TTC549 (cell line): ENCODE measurements around the gene HOMER2.

Source experiments
- FAIRE-seq: peaks from 2 replicates; lab custom pipeline; 2012; peaks lifted over from hg19 to GRCh38; lab: Jason Lieb, UNC

HOMER2 gene

DNA sequence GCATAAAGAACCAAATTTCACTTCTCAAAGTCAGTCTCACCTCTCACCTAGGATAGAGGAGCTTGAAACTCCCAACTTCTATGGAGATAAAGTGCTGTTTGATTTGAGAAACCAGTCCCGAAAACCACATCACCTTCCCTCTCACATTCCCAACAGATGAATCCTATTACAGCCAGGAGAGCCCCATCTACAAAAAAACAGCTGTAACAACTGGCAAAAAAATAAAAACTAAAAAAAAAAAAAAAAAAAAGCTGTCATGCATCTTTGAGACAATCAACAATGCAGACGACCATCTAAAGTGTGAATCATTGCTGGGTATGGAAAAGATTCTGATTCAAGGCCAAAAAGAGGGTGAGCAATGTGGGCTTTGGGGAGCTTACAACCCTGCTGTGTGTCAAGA is 23.8 kb downstream of the HOMER2 start:
- FAIRE-seq, result no peak

DNA sequence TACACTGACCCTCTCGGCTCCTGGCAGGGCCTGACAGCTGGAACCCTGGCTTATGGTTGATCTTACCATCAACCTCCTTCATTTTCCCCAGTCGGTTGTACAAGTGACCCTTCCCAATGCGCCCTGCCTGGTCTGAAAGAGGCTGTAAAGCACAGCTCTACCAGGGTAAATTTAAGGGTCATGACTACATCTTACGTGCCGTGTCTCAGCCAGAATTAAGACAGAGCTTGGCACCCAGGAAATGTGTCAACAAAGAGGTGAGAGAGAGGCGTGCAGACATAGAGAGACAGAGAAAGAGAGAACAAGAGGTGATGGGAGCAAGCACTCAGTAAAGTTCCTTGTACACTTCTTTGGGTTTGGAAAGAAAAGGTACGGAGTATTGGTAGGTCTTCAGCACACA is 28.8 kb downstream of the HOMER2 start:
- no peak for FAIRE-seq

DNA sequence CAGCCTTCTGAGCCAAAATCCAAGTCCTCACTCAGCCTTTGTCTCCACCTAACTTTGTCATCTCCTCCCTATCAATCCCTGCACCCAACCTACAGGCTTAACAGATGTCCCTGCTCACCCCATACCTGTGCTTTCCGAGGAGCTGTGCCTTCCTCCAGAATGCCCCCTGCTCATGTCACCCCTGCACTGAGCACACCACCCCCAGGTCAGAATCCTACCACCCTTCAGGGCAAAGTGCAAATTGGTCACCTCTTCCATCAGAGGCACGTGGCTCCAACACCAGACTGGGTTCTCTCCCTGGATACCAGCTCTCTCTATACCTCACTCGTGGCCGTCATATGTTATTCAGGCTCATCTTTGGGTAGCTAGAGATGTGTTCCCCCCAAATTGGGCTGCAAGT is 29.8 kb downstream of the HOMER2 start:
- no peak for FAIRE-seq

DNA sequence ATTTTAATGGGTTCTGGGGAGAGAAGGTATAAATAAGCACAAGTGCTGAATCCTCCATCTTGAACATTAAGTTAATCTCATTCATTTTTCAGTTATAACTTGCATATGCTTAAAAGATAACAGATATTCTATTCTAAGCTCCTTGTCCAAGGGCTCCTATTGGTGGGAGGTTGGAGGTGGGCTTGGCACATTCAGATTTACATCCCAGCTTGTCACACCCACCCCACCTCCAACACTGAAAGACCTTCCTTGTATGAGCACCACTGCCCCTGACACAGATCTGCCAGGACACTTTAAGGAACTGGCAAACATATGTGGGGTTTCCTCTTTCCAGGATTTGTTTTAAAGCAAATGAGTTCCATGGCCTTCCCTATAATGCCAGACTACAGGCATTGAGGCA is 30.6 kb downstream of the HOMER2 start:
- no peak for FAIRE-seq

DNA sequence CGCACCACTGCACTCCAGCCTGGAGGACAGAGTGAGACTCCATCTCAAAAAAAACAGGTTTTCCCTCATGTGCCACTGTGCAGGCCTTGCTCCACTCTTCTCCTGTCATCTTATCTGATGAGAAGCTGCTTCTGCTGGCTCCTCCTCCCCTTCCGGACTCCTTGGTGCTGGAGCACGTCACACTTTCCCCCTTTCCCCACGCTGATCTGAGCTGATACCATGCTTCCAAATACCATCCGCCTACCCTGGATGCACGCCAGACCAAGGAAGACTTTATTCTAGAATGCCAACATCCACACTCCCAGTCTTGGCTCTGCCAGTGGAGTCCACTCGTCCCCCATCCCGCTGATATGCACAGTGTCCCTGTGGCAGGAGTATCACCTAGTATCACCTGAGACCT is 31.3 kb downstream of the HOMER2 start:
- FAIRE-seq, result no peak

DNA sequence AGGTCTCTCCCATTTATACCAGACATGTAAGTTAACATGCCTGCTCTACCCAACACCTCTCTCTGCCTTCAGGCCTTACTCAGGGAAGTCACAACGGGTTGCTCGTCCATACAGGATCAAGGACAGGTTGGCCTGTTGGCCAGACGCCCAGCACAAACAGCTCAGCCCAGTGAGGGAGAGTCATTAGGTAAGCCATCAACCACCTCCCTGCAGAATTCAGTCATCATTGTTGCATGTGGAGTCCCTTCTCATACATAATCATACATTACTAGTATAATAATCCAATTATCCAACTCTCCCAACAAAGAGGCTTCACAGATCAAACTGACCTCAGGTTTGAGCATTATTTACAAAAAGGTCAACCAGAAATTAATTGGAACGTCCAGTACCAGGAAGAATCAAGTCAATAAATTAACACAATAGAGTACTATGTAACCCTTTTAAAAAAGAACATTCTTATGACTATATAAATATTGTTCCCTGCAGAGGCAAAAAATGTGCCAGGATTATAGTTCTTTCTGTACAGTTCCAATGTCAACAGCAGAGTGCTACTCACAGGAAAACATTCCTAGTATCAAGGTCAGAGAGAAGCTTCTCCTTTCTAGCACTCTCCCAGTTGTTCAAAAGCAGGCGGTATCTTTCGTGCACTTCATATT is 33.2 kb downstream of the HOMER2 start:
- no peak for FAIRE-seq

DNA sequence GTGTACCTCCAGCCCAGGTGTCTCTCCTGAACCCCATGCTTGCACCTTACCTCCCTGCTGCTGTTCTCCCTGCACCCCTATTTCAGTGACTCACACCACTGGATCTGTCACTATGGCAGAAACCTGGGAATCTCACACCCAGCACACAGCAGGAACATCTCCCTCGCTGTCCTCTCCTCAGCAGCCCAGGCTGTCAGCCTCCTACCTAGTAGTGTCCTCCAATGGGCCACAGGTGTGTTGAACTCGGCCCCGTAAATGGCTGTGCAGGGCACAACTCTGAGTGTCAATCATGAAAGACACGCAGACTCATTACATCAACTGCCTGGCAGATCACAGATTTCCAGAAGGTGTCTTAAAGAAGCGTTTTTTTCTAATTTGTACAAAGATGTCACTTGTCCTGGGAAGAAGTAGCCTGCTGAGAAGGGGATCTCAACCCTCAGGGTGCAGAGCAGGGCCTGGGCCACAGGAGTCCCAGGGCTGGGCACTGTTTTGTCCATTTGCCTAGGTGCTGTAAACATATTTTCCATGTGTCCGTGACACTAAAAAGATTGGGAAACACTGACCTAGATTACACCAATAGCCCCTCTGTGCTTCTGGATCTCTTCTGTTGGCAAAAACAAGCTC is 33.8 kb downstream of the HOMER2 start:
- FAIRE-seq, result no peak

DNA sequence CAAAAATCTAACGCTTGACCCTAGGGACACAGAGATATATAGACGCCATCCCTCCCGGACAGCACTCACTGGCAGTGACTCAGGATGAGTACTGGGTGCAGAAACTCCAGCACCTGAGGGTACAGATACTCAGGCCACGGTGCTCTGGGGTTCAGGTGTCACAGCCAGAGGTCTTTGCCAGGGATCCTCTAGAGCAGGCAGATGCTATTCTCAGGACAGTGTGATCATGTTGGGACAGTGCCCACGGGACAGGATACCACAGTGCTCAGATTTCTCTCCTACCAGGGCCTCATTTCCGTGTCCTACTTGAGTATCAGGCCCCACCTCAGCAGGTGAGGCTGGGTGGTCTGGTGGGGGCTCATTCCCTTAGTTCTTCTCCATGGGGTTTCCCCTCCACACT is 34.4 kb downstream of the HOMER2 start:
- no peak for FAIRE-seq

DNA sequence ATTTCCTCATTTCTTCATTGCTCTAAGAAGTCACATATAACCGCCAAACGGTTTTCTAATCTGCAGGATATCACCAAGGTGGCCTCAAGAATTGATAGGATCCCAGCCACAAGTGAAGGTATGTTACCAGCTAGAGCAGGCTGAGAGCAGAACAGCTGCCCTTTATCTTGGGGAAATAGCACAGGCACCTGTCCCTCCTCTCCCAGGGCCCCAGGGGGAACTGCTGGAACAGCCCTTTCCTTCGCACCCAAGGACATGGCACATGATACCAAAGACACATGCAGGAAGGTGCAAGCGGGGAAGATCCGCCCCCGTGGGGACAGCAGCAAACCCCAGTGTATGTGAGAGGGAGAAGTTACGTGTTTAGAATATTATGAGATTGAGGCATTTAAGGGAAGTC is 35.3 kb downstream of the HOMER2 start:
- FAIRE-seq, result no peak

DNA sequence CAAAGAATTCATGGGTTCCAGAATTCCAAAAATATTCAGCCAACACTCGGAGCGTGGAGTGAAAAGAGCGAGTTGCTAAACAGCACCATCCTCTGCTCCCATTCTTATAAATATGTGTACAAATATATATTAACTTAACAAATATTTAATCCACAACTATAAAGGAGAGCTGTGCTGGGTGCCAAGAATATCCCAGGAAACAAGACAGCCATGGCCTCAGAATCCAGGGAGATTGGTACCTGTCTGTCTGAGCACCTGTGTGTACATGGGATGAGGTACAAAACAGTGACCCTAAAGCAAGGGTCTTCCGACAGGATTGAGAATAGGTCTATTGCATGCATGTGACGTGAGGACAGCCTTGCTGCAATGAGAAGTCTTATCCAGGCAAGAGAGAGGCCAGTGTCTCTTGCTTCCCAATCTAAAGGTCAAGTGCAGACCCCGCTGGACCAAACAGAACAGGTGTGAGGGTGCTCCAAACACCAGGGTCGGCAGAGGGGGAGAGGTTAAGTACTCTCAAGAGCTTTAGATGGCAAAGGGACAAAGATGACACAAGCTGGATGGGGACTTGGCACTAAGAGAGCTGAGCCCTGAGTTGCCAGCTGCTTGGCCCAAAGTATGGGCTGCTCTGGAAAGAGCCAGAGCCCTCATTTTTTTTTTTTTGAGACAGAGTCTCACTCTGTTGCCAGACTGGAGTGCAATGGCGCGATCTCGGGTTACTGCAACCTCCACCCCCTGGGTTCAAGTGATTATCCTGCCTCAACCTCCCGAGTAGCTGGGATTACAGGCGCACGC is 36.2 kb downstream of the HOMER2 start:
- FAIRE-seq, result no peak

DNA sequence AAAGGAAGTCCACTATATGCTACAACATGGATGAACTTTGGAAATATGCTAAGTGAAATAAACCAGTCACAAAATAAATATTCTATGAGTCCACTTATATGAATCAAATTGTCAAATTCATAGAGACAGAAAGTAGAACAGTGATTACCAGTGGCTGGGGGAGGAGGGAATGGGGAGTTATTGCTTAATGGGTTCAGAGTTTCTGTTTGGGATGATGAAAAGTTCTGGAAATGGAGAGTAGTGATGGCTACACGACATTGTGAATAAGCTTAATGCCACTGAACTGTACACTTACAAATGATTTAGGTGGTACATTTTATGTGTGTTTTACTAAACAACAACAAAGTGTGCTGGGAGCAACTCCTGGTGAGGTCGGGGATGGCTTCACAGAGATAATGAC is 38.1 kb downstream of the HOMER2 start:
- no peak for FAIRE-seq

DNA sequence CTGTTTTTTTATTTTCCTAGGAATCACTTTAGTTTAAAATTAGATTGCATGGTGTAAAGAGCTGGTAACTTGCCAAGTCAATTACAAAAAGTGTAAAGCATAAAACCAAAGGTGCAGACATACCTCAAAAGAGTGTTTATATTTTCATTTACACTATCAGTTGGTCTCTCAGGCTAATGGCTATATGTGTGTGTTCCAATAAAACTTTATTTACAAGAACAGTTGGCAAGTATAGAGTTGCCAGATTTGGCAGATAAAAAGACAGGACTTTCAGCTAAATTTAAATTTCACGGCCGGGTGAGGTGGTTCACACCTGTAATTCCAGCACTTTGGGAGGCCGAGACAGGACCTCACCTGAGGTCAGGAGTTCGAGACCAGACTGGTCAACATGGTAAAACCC is 41.1 kb downstream of the HOMER2 start:
- FAIRE-seq, result no peak

DNA sequence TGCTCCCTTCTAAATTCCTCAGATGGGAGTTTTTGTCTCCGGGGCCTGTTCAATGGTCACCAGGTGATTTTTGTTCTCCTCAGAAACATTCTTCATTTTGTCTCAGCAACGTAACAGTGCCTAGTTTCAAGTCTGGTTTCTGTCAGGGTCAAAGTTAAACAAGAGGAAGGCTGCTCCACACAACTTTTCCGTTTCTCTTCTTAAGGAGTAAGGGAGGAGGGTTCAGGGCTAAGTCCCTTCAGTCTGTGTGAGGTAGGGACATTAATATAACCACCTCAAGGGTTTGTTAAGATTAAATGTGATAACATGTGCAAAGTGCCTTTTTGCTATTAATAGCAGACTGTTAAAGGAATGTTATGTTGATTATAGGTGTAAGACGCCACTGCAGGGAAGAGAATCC is 41.8 kb downstream of the HOMER2 start:
- FAIRE-seq, result no peak

DNA sequence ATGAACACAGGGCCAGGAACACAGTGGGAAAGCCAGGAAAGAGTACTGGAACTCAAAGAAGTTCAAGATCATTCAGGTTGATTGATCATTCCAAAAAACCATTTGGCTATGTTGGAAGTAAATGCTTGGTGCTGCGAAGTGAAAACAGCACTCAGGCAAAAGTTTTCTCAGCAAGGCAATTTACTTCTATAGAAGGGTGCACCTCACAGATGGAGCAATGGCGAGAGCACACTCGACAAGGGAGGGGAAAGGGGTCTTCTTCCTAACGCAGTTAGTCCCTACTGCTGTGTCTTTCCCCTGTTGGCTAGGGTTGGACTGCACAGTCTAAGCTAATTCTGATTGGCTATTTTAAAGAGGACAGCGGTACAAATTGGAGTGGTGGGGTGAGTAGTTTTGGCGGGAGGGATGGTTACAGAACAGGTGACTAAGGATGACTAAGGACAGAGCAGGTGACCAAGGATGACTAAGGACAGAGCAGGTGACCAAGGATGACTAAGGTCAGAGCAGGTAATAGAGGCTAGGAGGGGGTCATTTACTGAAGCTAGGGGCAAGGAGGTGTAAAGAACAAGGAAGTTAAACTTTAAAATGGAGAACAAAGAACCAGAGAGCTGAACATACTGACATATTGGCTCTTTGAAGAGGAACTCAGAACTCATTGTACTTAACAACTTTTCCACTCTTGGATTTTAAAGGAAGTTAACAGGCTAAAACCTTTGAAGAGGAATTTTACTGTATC is 43.3 kb downstream of the HOMER2 start:
- FAIRE-seq, result no peak

DNA sequence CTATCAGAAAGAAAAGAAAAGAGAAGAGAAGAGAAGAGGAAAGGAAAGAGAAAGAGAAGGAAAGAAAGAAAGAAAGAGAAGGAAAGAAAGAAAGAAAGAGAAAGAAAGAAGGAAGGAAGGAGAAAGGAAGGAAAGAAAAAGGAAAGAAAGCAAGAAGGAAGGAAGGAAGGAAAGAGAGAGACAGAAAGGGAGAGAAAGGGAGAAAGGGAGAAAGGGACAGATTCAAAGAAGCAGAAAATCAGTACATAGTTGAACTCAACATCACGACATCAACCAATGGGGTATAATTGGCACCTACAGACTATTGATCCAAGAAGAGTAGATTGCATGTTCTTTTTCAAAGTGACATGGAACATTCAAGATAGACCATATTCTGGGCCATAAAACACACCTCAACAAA is 45.2 kb downstream of the HOMER2 start:
- FAIRE-seq, result no peak

DNA sequence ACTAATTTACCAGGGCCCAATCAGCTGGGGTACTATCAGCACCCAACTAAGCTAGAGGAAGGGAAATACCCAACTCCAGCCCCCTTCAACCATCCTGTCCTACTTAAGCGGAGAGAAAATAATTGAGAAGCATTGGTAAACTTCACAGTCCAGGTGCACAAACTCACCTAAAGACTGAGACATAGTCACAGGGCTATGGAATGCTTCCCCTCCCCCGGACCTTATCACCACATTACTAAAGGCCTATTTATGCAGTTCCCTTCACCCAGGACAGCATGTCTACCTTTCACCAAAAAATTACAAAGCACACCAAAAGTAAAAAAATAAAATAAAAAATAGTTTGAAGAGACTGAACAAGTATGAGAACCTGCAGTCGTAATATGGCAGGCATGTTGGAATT is 47.9 kb downstream of the HOMER2 start:
- FAIRE-seq, result no peak

DNA sequence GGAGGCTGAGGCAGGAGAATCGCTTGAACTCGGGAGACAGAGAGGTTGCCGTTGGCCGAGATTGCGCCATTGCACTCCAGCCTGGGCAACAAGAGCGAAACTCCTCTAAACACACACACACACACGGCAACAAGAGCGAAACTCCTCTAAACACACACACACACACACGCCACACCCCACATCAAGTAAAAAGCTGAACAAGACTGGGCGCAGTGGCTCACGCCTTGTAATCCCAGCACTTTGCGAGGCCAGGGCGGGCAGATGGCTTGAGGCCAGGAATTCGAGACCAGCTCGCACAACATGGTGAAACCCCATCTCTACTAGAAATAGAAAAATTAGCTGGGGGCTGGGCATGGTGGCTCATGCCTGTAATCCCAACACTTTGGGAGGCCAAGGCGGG is 49.0 kb downstream of the HOMER2 start:
- FAIRE-seq, result no peak

DNA sequence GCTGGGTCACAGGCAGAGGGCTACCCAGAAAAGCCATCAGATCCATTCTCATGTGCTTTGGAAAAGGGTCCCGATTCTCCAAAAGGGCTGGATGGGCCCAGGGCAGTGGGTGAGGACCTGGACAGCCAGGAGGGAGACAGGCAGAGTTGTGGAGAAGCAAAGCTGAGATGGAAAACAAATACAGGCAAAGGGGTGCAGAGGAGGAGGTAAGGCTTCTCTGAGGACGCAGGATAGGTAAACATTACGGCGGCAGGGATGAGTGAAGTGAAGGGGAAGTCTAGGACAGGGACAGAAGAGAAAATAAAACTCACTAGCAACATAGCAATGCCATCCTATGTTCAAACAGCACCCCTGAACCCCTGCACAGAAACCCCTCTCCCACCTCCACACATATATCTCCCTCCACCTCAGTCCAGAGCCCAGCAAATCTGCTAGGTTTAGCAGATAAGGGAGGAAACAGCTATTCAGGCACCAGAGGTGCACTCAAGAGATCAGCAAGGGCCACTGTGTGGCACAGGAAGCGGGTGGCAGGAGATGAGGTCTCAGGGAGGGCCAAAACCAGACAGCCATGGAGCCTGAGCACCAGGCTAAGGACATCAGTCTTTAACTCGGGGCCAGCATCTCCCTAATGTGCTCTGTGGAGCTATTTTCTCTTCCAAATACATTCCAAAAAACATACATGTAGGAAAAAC is 51.3 kb downstream of the HOMER2 start:
- FAIRE-seq, result no peak

DNA sequence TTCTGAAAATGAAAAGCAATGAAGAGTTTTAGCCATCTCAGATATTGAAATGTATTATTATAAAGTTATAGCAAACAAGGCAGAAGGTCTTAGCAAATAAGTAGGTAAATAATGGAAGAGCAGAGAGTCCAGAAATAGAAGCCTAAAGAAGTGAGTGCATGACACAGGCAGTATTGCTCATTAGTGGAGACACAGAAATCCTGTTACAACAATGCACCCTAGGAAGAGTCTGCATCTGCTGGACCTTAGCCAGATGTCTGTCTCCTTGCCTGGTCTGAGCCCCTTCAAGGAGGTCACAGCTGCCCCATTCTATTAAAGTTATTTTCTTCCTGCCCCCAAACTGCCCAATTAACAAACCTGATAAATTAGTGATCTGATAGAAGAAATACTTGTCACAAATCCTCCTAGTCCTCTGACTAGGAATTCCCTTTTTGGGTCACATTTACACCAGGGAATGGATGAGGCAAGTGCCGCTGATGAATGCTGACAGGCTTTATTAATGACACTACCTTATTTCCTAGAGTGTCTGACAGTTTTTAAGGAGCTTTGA is 51.9 kb downstream of the HOMER2 start:
- no peak for FAIRE-seq

DNA sequence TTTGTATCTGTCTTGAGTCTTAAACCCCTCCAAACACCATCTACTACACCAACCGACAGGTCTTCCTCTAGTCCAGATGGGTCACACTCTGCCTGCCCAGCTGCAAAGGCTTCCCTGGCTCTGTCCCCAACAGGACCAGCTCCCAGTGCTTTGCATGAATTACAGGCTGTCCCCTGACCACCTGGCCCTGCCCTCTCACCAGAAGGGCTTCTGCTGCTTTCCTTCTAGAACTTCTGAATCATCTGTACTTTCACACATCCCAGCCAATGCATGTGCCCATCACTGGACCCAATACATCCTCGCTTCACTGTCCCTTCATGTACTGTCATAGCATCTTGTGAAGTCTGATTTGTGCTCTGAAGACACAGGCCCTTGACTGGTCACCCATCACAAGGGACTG is 53.6 kb downstream of the HOMER2 start:
- no peak for FAIRE-seq

DNA sequence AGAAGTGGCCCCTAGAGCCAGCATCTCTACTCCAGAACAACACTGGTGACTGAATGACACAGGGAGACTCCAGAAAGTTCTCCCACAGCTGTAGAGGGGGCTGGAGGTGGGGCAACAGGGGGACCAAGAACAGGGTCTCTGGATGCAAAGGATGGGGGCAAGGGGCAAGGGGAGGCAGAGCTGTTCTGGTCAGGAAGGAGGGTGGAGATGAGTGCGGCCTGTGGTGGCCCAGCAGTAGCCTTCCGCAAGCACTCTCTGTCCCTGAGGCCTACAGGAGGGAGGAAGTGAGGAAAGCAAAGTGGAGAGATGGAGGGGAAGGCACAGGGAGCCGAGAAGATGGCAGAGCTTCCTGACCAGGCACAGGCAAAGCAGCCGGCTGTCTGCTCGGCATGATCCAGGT is 56.5 kb downstream of the HOMER2 start:
- FAIRE-seq, result no peak

DNA sequence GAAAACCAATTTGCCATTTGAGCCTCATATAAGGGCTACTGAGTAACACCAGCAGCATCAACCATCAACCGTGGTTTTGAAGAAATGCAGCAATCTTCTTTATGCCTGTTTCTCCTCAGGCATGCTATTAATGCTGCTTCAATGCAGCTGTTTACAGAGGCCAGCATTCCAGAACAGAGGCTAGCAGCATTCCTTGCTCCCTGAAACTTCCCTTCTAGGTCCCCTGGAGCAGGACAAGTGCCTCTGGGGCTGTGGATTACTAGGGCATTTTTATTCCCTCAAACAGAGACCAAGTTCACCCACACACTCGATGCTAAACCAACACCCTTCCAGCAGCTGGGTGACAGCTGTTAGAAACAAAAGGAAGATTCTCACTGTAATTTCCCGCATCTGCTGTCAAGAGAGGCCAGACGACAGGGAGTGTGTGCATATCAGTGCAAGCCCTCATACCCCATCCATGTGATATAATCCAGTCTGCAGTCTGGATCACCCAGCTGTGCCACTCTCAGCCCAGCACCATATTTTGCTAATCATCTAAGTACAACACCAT is 57.5 kb downstream of the HOMER2 start:
- FAIRE-seq, result no peak
